RWPE2 (cell line): ENCODE results near the gene SCYL1.

ENCODE experiments used
- ATAC-seq: fragments of 200-7000 bp; cut with Tn5 transposase; 3 replicates; pipeline ENCODE4 v1.9.1; 2021; ENCODE audit warnings: low read depth
- DNase-seq: peaks from one replicate; pipeline ENCODE4 v3.0.0-alpha.2; 2020; ENCODE audit warnings: low spot score
- H3K27ac ChIP-seq: fragments of 450-650 bp; 2 replicates; pipeline ENCODE4 v1.5.1; 2017; ENCODE audit warnings: mild to moderate bottlenecking; ENCODE audit not compliant: poor library complexity, severe bottlenecking
- H3K27me3 ChIP-seq: fragments of 250-450 bp; sonication (Bioruptor Pico); 2 replicates; pipeline ENCODE4 v1.5.1; 2021; ENCODE audit warnings: mild to moderate bottlenecking, moderate library complexity; ENCODE audit not compliant: insufficient read depth, poor library complexity, severe bottlenecking
- H3K36me3 ChIP-seq: fragments of 250-450 bp; sonication (Bioruptor Pico); 2 replicates; pipeline ENCODE4 v1.5.1; 2020; ENCODE audit warnings: low read depth, mild to moderate bottlenecking, moderate library complexity
- H3K4me1 ChIP-seq: fragments of 250-450 bp; sonication (Bioruptor Pico); 2 replicates; pipeline ENCODE4 v1.5.1; 2021; ENCODE audit warnings: mild to moderate bottlenecking, moderate library complexity; ENCODE audit not compliant: insufficient read depth, poor library complexity, severe bottlenecking
- H3K4me3 ChIP-seq: fragments of 250-450 bp; sonication (Bioruptor Pico); 2 replicates; pipeline ENCODE4 v1.5.1; 2021; ENCODE audit warnings: mild to moderate bottlenecking, moderate library complexity; ENCODE audit not compliant: severe bottlenecking
- H3K9me3 ChIP-seq: fragments of 250-450 bp; sonication (Bioruptor Pico); 2 replicates; pipeline ENCODE4 v1.5.1; 2021; ENCODE audit warnings: mild to moderate bottlenecking, moderate library complexity; ENCODE audit not compliant: severe bottlenecking
- TF ChIP-seq, protein P1 (sequence below): fragments of 450-650 bp; IDR thresholded peaks from one replicate; pipeline ENCODE4 v1.5.1; 2017; ENCODE audit warnings: mild to moderate bottlenecking, moderate library complexity; ENCODE audit not compliant: poor library complexity, severe bottlenecking

Gene SCYL1

GRCh38 chr11:65584106-65584505 lies 59.2 kb downstream of the SCYL1 start:
- Histone ChIP-seq H3K36me3 (peaks cover 46% of the 10 kb centered on the region), H3K9me3 (no peaks in the 10 kb centered on the region), H3K4me1 (no peaks in the 10 kb centered on the region), H3K27me3 (no peaks in the 10 kb centered on the region), H3K27ac (no peak overlapping the region), H3K4me3 (no peak overlapping the region)
- DNase-seq (no peak), ATAC-seq (no peak)
- TF ChIP-seq, protein P1, sequence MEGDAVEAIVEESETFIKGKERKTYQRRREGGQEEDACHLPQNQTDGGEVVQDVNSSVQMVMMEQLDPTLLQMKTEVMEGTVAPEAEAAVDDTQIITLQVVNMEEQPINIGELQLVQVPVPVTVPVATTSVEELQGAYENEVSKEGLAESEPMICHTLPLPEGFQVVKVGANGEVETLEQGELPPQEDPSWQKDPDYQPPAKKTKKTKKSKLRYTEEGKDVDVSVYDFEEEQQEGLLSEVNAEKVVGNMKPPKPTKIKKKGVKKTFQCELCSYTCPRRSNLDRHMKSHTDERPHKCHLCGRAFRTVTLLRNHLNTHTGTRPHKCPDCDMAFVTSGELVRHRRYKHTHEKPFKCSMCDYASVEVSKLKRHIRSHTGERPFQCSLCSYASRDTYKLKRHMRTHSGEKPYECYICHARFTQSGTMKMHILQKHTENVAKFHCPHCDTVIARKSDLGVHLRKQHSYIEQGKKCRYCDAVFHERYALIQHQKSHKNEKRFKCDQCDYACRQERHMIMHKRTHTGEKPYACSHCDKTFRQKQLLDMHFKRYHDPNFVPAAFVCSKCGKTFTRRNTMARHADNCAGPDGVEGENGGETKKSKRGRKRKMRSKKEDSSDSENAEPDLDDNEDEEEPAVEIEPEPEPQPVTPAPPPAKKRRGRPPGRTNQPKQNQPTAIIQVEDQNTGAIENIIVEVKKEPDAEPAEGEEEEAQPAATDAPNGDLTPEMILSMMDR, result no peak

- no peak for ATAC-seq
- Histone ChIP-seq H3K9me3 (no peaks in the 10 kb centered on the region), H3K36me3 (peaks cover 47% of the 10 kb centered on the region), H3K4me3 (no peak overlapping the region), H3K27me3 (no peaks in the 10 kb centered on the region), H3K4me1 (no peaks in the 10 kb centered on the region), H3K27ac (no peak overlapping the region)
- TF ChIP-seq, protein P1, result no peak
- DNase-seq, result no peak
These were observed 59.9 kb downstream of the SCYL1 start for GRCh38 chr11:65584723-65585171.

DNA sequence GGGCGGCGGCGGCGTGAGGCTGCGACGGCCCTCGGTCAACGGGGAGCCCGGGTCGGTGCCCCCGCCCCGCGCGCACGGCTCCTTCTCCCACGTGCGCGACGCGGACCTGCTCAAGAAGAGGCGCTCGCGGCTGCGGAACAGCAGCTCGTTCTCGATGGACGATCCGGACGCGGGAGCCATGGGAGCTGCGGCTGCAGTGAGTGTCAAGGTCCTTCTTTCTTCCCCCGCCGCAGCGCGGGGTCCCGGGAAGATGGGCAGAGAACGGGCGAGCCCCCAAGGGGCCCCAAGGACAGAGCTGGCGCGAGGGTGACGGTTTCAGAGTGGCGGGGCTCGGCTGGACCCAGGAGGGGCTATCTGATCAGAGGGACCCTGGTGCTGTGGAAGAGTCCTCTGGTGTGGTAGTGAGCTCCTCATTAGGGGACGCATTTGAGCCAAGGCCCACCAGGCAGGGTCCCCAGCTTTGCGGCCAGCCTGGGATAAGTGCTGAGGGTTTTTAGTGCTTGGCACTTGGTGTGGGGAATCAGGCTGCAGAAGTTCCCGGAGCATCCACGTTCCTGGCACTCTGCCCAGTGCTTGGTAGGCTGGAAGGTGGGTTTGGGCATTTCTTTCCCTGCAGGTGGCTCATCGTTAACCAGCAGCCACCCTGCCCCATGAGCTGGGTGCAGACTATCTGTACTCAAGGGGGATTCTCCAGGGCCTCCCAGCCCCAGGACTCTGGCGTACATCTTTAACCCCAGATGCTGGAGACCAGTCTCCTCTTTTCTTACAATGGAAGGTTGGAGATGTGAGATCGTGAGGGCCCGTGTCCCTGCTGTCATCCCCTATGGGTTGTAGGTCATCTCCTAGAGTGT lies 60.7 kb downstream of the SCYL1 start:
- H3K36me3 ChIP-seq, result peaks cover 46% of the 10 kb centered on the region
- H3K9me3 ChIP-seq, result no peaks in the 10 kb centered on the region
- ATAC-seq (no peak), DNase-seq (peak; percentile 58)
- no peaks in the 10 kb centered on the region for H3K27me3 ChIP-seq
- no peak overlapping the region for H3K27ac ChIP-seq
- no peak overlapping the region for H3K4me3 ChIP-seq
- TF ChIP-seq, protein P1, result no peak
- no peaks in the 10 kb centered on the region for H3K4me1 ChIP-seq

GRCh38 chr11:65586247-65586630 lies 61.4 kb downstream of the SCYL1 start:
- TF ChIP-seq, protein P1, result no peak
- H3K4me3 ChIP-seq, result no peak overlapping the region
- DNase-seq (no peak), ATAC-seq (no peak)
- no peaks in the 10 kb centered on the region for H3K27me3 ChIP-seq
- no peak overlapping the region for H3K27ac ChIP-seq
- H3K4me1 ChIP-seq, result no peaks in the 10 kb centered on the region
- peaks cover 46% of the 10 kb centered on the region for H3K36me3 ChIP-seq
- no peaks in the 10 kb centered on the region for H3K9me3 ChIP-seq

- ATAC-seq (no peak), DNase-seq (no peak)
- TF ChIP-seq, protein P1, result no peak
- Histone ChIP-seq H3K27ac (no peak overlapping the region), H3K36me3 (peaks cover 43% of the 10 kb centered on the region), H3K4me1 (no peaks in the 10 kb centered on the region), H3K27me3 (no peaks in the 10 kb centered on the region), H3K4me3 (no peak overlapping the region), H3K9me3 (no peaks in the 10 kb centered on the region)
These were observed 61.8 kb downstream of the SCYL1 start for GRCh38 chr11:65586676-65587075.
